HL-60 (cell line): ENCODE data around the gene PALLD.

ENCODE experiments used
- CTCF ChIP-seq: IDR thresholded peaks from one replicate; pipeline ENCODE4 v1.5.1; 2011; ENCODE audit warnings: low read length, control low read depth, inconsistent platforms; ENCODE audit not compliant: insufficient read depth
- POLR2AphosphoS5 ChIP-seq: IDR thresholded peaks from 2 replicates; pipeline ENCODE4 v1.6.1; 2012; ENCODE audit warnings: low read depth
- REST ChIP-seq: IDR thresholded peaks from 2 replicates; pipeline ENCODE4 v1.6.1; 2012; ENCODE audit warnings: low read depth; ENCODE audit not compliant: insufficient replicate concordance
- SPI1 ChIP-seq: IDR thresholded peaks from 2 replicates; pipeline ENCODE4 v1.6.1; 2012; ENCODE audit warnings: low read depth, mild to moderate bottlenecking, borderline replicate concordance

- no peak for TF ChIP-seq CTCF
- no peak for TF ChIP-seq SPI1
- TF ChIP-seq REST, result no peak
- TF ChIP-seq POLR2AphosphoS5, result no peak
Observed at GRCh38 chr4:168694667-168695066, 197.8 kb downstream of the PALLD start.
